Measurements from ENCODE around the gene CTDSPL. TPM values are rescaled to one million over a fixed set of nuclear protein-coding genes. Genes with fewer than 3 reads are reported as not detected.

The CTDSPL gene
- total RNA-seq, 6 experiments from 2014 or later: 30.3 to 38.8 (median 36.2) TPM

GRCh38 chr3:37859908-37860199, 1.8 kb upstream of the CTDSPL start:
- DNase-seq: no peak
- TF ChIP-seq, protein P1, sequence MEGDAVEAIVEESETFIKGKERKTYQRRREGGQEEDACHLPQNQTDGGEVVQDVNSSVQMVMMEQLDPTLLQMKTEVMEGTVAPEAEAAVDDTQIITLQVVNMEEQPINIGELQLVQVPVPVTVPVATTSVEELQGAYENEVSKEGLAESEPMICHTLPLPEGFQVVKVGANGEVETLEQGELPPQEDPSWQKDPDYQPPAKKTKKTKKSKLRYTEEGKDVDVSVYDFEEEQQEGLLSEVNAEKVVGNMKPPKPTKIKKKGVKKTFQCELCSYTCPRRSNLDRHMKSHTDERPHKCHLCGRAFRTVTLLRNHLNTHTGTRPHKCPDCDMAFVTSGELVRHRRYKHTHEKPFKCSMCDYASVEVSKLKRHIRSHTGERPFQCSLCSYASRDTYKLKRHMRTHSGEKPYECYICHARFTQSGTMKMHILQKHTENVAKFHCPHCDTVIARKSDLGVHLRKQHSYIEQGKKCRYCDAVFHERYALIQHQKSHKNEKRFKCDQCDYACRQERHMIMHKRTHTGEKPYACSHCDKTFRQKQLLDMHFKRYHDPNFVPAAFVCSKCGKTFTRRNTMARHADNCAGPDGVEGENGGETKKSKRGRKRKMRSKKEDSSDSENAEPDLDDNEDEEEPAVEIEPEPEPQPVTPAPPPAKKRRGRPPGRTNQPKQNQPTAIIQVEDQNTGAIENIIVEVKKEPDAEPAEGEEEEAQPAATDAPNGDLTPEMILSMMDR (IDR thresholded peaks at IDR 0.05): no peak
- H3K4me3 Mint-ChIP-seq: peak overlapping the region; percentile 92
- peaks cover 3% of the 10 kb centered on the region; the same call in 1 of the 2 replicates for H3K27me3 Mint-ChIP-seq (ENCODE audit: insufficient read depth)
- H3K9me3 Mint-ChIP-seq: no peaks in the 10 kb centered on the region
- no peaks in the 10 kb centered on the region; the same call in 1 of the 2 replicates for H3K36me3 Mint-ChIP-seq (ENCODE audit: low read depth)
- peaks cover 57% of the 10 kb centered on the region for H3K4me1 Mint-ChIP-seq (ENCODE audit: low read depth)
- peak overlapping the region; percentile 90 for H3K27ac Mint-ChIP-seq

- H3K27me3 Mint-ChIP-seq (ENCODE audit: insufficient read depth): no peaks in the 10 kb centered on the region
- H3K4me3 Mint-ChIP-seq: peak overlapping the region; percentile 96
- H3K36me3 Mint-ChIP-seq (ENCODE audit: low read depth): no peaks in the 10 kb centered on the region; the same call in 1 of the 2 replicates
- DNase-seq: peak; percentile 45
- H3K4me1 Mint-ChIP-seq (ENCODE audit: low read depth): peaks cover 79% of the 10 kb centered on the region
- H3K9me3 Mint-ChIP-seq: no peaks in the 10 kb centered on the region
- H3K27ac Mint-ChIP-seq: peak overlapping the region; percentile 78
- TF ChIP-seq, protein P1 (IDR thresholded peaks at IDR 0.05): no peak
These were observed 681 bp downstream of the CTDSPL start for GRCh38 chr3:37862219-37862902.

- Mint-ChIP-seq H3K27ac (peak overlapping the region; percentile 78), H3K27me3 (ENCODE audit: insufficient read depth) (no peaks in the 10 kb centered on the region), H3K4me3 (peak overlapping the region; percentile 96), H3K36me3 (ENCODE audit: low read depth) (no peaks in the 10 kb centered on the region; the same call in 1 of the 2 replicates), H3K9me3 (no peaks in the 10 kb centered on the region), H3K4me1 (ENCODE audit: low read depth) (peaks cover 75% of the 10 kb centered on the region)
- DNase-seq: no peak
- TF ChIP-seq, protein P1 (IDR thresholded peaks at IDR 0.05): no peak
These were observed 1.5 kb downstream of the CTDSPL start for GRCh38 chr3:37862903-37863815.

DNA sequence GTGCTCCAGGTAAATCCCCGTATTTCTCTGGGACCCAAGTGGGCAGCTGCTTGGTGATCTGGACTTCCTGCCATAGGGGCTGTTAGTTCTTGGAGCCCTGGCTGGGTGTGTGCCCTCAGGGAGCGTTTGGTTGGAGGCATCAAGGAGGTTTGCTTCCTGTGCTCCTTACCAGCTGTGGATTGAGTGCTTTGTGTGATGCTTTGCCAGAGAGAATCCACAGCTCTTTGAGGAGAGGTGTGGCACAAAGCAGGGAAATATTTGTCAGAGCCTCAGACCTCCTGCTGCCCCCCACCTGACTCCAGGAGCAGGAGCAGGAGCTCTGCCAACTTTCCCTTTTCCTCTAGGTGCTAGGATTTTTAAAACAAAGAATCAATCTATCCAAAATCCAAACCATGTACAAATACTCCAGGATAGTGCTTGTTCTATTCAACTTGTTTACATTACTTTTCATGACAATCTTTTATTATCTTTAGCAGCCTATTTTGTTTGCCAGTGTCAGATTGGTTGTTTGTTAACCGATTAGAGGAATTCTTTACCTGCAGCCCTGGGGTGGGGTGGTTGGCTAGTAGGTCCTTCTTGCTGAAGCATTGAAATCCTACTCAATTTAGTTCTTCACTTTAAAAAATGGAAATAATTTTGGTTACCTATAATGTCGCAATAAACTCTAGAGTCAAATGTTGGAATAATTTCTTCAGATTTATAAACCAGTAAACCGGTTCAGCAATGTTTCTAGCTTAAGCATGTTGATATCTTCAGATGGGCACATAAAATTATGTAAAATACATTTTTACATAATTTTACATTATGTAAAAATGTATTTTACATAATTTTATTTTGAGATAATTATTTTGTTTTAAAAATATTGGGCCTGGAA, 2.5 kb downstream of the CTDSPL start:
- Mint-ChIP-seq H3K4me3 (peak overlapping the region; percentile 96), H3K4me1 (ENCODE audit: low read depth) (peaks cover 69% of the 10 kb centered on the region), H3K27me3 (ENCODE audit: insufficient read depth) (no peaks in the 10 kb centered on the region), H3K9me3 (no peaks in the 10 kb centered on the region), H3K36me3 (ENCODE audit: low read depth) (no peaks in the 10 kb centered on the region; the same call in 1 of the 2 replicates), H3K27ac (peak overlapping the region; percentile 67)
- TF ChIP-seq, protein P1 (IDR thresholded peaks at IDR 0.05): no peak
- no peak for DNase-seq

GRCh38 chr3:37864904-37865303, 3.2 kb downstream of the CTDSPL start:
- DNase-seq: no peak
- TF ChIP-seq, protein P1 (IDR thresholded peaks at IDR 0.05): no peak
- H3K4me1 Mint-ChIP-seq (ENCODE audit: low read depth): peaks cover 61% of the 10 kb centered on the region
- no peak overlapping the region for H3K4me3 Mint-ChIP-seq
- no peak overlapping the region for H3K27ac Mint-ChIP-seq
- H3K36me3 Mint-ChIP-seq (ENCODE audit: low read depth): no peaks in the 10 kb centered on the region; the same call in 1 of the 2 replicates
- no peaks in the 10 kb centered on the region for H3K27me3 Mint-ChIP-seq (ENCODE audit: insufficient read depth)
- no peaks in the 10 kb centered on the region for H3K9me3 Mint-ChIP-seq

Data from HFFc6 (cell line).